ENCODE measurements around the gene CLTCL1.

GRCh38 chr22:19166421-19166820 lies 125.1 kb downstream of the CLTCL1 start:
- TF ChIP-seq EZH2 (IDR thresholded peaks at IDR 0.05; ENCODE audit: borderline replicate concordance, insufficient read depth, low read depth, low read length, poor library complexity, severe bottlenecking), result no peak
- TF ChIP-seq, protein P1, sequence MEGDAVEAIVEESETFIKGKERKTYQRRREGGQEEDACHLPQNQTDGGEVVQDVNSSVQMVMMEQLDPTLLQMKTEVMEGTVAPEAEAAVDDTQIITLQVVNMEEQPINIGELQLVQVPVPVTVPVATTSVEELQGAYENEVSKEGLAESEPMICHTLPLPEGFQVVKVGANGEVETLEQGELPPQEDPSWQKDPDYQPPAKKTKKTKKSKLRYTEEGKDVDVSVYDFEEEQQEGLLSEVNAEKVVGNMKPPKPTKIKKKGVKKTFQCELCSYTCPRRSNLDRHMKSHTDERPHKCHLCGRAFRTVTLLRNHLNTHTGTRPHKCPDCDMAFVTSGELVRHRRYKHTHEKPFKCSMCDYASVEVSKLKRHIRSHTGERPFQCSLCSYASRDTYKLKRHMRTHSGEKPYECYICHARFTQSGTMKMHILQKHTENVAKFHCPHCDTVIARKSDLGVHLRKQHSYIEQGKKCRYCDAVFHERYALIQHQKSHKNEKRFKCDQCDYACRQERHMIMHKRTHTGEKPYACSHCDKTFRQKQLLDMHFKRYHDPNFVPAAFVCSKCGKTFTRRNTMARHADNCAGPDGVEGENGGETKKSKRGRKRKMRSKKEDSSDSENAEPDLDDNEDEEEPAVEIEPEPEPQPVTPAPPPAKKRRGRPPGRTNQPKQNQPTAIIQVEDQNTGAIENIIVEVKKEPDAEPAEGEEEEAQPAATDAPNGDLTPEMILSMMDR (IDR thresholded peaks at IDR 0.05), result no peak

Data from B cell (primary cell).